Measurements from ENCODE around the gene PDCD1. TPM values are rescaled to one million over a fixed set of nuclear protein-coding genes. Genes with fewer than 3 reads are reported as not detected.

PDCD1 gene
- total RNA-seq, 1 donor from 2014 or later = 3.3 TPM

- intact Hi-C loops (cut with micrococcal nuclease) = no loop called here
Measured at GRCh38 chr2:241851325-241852115, 7.2 kb downstream of the PDCD1 start.

DNA sequence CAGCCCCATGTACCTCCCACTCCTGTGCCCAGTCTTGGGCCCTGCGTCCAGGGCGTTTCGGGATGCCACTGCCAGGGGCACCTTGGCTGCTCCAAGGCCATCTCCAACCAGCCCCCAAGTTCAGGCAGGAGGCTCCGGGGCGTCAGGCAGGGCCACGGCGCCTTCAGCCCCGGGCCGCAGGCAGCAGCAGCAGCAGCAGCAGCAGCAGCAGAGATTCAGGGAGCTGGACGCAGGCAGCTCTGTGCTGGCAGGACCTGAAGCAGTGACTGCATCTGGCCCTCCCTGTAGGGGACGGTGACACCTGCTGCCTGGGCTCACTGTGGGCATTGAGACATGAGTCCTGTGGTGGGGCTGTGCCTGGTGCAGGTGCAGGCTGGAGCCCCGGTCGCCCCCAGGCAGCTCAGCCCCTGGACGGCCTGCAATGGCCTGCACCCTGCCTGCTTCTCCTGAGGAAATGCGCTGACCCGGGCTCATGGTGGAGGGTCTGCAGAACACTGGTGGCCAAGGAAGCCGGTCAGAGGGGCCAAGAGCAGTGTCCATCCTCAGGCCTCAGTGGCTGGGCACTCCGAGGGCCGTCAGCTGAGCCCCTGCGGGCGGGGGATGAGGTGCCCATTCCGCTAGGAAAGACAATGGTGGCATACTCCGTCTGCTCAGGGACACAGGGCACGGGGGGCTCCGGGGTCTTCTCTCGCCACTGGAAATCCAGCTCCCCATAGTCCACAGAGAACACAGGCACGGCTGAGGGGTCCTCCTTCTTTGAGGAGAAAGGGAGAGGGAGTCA is 8.0 kb downstream of the PDCD1 start:
- no peaks in the 10 kb centered on the region for H3K9me3 ChIP-seq (replicated peaks)
- no peaks in the 10 kb centered on the region for H3K27me3 ChIP-seq (ENCODE audit: low read depth)
- no peak overlapping the region for H3K4me3 ChIP-seq
- H3K27ac ChIP-seq (replicated peaks) = no peak overlapping the region
- no peak for DNase-seq
- H3K4me1 ChIP-seq = peaks cover 17% of the 10 kb centered on the region
- H3K36me3 ChIP-seq = no peaks in the 10 kb centered on the region
- TF ChIP-seq, protein P1, sequence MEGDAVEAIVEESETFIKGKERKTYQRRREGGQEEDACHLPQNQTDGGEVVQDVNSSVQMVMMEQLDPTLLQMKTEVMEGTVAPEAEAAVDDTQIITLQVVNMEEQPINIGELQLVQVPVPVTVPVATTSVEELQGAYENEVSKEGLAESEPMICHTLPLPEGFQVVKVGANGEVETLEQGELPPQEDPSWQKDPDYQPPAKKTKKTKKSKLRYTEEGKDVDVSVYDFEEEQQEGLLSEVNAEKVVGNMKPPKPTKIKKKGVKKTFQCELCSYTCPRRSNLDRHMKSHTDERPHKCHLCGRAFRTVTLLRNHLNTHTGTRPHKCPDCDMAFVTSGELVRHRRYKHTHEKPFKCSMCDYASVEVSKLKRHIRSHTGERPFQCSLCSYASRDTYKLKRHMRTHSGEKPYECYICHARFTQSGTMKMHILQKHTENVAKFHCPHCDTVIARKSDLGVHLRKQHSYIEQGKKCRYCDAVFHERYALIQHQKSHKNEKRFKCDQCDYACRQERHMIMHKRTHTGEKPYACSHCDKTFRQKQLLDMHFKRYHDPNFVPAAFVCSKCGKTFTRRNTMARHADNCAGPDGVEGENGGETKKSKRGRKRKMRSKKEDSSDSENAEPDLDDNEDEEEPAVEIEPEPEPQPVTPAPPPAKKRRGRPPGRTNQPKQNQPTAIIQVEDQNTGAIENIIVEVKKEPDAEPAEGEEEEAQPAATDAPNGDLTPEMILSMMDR (IDR thresholded peaks at IDR 0.05; ENCODE audit: borderline replicate concordance) = no peak
- intact Hi-C loops (cut with micrococcal nuclease) = no loop called here

More at GRCh38 chr2:241851325-241852115, 7.2 kb downstream of the PDCD1 start:
- H3K36me3 ChIP-seq = no peaks in the 10 kb centered on the region
- H3K27me3 ChIP-seq (ENCODE audit: low read depth) = no peaks in the 10 kb centered on the region
- no peak overlapping the region for H3K27ac ChIP-seq (replicated peaks)
- no peaks in the 10 kb centered on the region for H3K9me3 ChIP-seq (replicated peaks)
- TF ChIP-seq, protein P1 (IDR thresholded peaks at IDR 0.05; ENCODE audit: borderline replicate concordance) = no peak
- no peak overlapping the region for H3K4me3 ChIP-seq
- H3K4me1 ChIP-seq = peaks cover 17% of the 10 kb centered on the region
- DNase-seq = no peak

DNA sequence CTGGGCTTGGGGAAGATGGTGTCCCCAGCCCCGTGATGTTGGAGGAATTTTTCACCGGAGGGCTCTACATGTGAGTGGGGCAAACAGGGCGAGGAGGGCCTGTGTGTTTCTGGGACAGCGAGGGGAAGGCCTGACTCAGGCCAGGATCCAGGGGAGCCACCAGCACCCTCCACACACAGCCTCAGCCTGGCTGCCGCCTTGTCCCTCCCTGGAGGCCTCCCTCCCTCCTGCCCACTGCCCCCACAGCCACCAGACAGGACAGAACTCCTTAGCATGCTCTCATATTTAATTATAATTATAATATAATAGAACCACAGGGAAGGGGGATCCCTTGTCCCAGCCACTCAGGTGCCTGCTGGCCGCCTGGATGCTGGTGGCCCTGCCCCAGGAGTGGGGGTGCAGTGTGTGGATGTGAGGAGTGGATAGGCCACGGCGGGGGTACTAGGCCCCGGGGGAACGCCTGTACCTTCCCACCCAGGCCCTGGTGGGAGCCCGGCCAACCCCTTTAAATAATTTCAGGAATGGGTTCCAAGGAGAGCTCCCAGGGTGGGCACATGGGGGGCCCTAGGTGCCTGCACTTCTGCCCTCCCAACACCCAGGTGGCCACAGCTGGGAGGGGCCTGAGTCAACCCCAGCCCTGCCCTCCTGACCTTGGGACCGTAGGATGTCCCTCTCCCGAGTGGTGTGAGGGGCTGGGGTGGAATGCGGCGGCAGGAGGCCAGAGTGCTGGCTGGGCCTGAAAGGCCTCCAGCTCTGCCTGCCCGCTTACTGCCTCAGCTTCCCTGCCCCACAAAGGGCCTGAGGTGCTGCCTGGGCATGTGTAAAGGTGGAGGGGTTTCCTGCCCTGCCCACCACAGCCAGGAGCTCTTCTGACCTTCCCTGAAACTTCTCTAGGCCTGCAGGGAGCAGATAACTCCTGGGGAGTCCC is 8.8 kb downstream of the PDCD1 start:
- intact Hi-C loops (cut with micrococcal nuclease) = no loop called here
- no peak overlapping the region for H3K27ac ChIP-seq (replicated peaks)
- DNase-seq = peak; percentile 14
- H3K36me3 ChIP-seq = no peaks in the 10 kb centered on the region
- TF ChIP-seq, protein P1 (IDR thresholded peaks at IDR 0.05; ENCODE audit: borderline replicate concordance) = no peak
- no peaks in the 10 kb centered on the region for H3K9me3 ChIP-seq (replicated peaks)
- no peak overlapping the region for H3K4me3 ChIP-seq
- H3K4me1 ChIP-seq = peaks cover 19% of the 10 kb centered on the region
- no peaks in the 10 kb centered on the region for H3K27me3 ChIP-seq (ENCODE audit: low read depth)

DNA sequence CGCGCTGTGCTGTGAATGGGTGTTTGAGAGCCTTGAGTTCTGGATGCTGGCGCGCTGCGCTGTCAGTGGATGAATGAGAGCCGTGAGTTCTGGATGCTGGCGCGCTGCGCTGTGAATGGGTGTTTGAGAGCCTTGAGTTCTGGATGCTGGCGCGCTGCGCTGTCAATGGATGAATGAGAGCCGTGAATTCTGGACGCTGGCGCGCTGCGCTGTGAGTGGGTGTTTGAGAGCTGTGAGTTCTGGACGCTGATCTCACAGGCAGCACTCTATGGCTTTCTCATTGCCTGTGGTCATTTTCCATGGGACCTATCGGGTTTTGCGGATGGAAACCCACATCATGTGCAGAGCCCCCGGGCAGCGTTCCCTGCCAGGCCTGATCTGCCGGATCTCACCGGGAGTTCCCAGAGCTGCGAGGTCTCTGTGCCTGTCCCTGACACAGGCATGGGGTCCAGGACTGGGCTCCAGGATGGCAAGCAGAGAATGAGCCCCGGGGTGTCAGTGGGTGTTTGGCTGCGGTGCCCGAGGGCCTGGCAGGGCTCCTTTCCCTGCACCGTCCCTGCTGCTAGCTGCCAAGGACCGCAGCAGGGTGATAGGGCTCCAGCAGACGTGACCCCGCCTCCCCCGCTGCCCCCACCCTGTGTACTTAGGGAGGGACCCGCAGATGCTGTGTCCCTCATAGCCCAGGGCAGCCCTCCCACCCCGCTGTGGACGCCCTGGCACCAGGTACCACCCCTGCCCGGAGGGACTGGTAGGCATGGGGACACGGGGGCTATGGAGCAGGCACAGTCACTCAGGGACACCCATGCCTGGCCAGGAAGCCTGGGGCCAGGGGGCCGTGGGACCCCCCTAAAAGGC is 9.7 kb downstream of the PDCD1 start:
- Histone ChIP-seq H3K36me3 (no peaks in the 10 kb centered on the region), H3K27me3 (ENCODE audit: low read depth) (no peaks in the 10 kb centered on the region), H3K4me1 (peaks cover 18% of the 10 kb centered on the region), H3K9me3 (replicated peaks) (no peaks in the 10 kb centered on the region), H3K27ac (replicated peaks) (no peak overlapping the region), H3K4me3 (no peak overlapping the region)
- DNase-seq = no peak
- intact Hi-C loops (cut with micrococcal nuclease) = no loop called here
- TF ChIP-seq, protein P1 (IDR thresholded peaks at IDR 0.05; ENCODE audit: borderline replicate concordance) = no peak
